WTC11 (cell line): ENCODE results near the gene ETF1.

Experiments
- ATF1 ChIP-seq: sonication (generic); formaldehyde crosslinking; IDR thresholded peaks from 2 replicates; pipeline ENCODE4 v1.8.1; 2023; ENCODE audit warnings: mild to moderate bottlenecking, moderate library complexity, missing genetic modification reagents
- CREB1 ChIP-seq: sonication (generic); formaldehyde crosslinking; IDR thresholded peaks from 2 replicates; pipeline ENCODE4 v1.8.0; 2023; ENCODE audit warnings: mild to moderate bottlenecking, missing genetic modification reagents
- E2F5 ChIP-seq: sonication (generic); formaldehyde crosslinking; IDR thresholded peaks from 2 replicates; pipeline ENCODE4 v1.8.1; 2022; ENCODE audit warnings: mild to moderate bottlenecking, moderate library complexity, missing genetic modification reagents
- ESRRA ChIP-seq: sonication (generic); formaldehyde crosslinking; IDR thresholded peaks from 2 replicates; pipeline ENCODE4 v1.8.1; 2022; ENCODE audit warnings: mild to moderate bottlenecking, missing genetic modification reagents, borderline replicate concordance
- FOXP1 ChIP-seq: sonication (generic); formaldehyde crosslinking; IDR thresholded peaks from 2 replicates; pipeline ENCODE4 v1.8.0; 2022; ENCODE audit warnings: missing genetic modification reagents, mild to moderate bottlenecking, moderate library complexity, borderline replicate concordance
- MXD4 ChIP-seq: fragments of 250-450 bp; sonication (Bioruptor Pico); IDR thresholded peaks from 2 replicates; pipeline ENCODE4 v1.8.0; 2021; ENCODE audit warnings: mild to moderate bottlenecking, moderate library complexity, borderline replicate concordance
- PRDM15 ChIP-seq: sonication (generic); formaldehyde crosslinking; IDR thresholded peaks from 2 replicates; pipeline ENCODE4 v1.8.0; 2022; ENCODE audit warnings: missing genetic modification reagents
- SP1 ChIP-seq: sonication (generic); formaldehyde crosslinking; conservative IDR thresholded peaks from 2 replicates; pipeline ENCODE4 v1.8.1; 2022; ENCODE audit warnings: missing genetic modification reagents
- ZBTB21 ChIP-seq: sonication (generic); formaldehyde crosslinking; IDR thresholded peaks from 2 replicates; pipeline ENCODE4 v1.8.1; 2023; ENCODE audit warnings: mild to moderate bottlenecking, missing genetic modification reagents, borderline replicate concordance
- ZNF138 ChIP-seq: sonication (generic); formaldehyde crosslinking; conservative IDR thresholded peaks from 2 replicates; pipeline ENCODE4 v1.8.1; 2022; ENCODE audit warnings: mild to moderate bottlenecking, moderate library complexity, missing genetic modification reagents
- TF ChIP-seq, protein P1 (sequence below): fragments of 200-600 bp; IDR thresholded peaks from 2 replicates; pipeline ENCODE4 v1.8.0; 2022; ENCODE audit warnings: antibody characterized with exemption
- TF ChIP-seq, protein P2 (sequence below): sonication (generic); formaldehyde crosslinking; IDR thresholded peaks from 2 replicates; pipeline ENCODE4 v1.8.1; 2023; ENCODE audit warnings: mild to moderate bottlenecking, missing genetic modification reagents
- TF ChIP-seq, protein P3 (sequence below): sonication (generic); formaldehyde crosslinking; IDR thresholded peaks from 2 replicates; pipeline ENCODE4 v1.8.1; 2023; ENCODE audit warnings: mild to moderate bottlenecking, moderate library complexity, missing genetic modification reagents
- TF ChIP-seq, protein P4 (sequence below): sonication (generic); formaldehyde crosslinking; IDR thresholded peaks from 2 replicates; pipeline ENCODE4 v1.8.1; 2022; ENCODE audit warnings: low read depth, missing genetic modification reagents, borderline replicate concordance

DNA sequence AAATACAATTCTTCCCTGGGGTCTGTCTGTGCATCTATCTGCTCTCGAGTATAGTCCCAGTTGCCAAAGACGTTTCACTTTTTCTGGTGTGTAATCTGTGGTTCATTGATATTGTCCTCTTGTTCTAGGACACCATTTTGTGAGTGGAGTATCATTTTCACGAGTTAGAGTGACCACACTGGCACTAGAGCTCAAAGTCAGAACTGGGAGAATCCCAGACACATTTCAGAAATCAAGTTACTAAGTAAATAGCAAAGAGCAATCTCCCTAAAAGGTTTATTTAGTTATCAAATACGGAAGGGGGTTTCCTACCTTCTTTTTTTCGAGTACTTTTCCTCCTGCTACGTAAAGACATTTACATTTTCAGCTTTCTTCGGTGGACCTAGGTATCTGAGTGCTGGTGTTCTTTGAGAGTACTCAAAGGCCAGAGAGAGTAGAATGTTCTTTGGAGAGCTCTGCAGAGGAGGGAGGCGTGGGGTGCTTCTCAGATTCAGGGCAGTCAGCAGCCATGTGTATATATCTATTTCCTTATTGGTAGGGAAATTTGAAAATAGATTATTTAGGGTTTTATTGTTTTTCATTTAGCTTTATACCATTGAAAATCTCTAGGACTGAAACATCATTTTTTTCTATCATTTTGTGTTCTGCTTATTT, 41.1 kb upstream of the ETF1 start:
- TF ChIP-seq, protein P1, sequence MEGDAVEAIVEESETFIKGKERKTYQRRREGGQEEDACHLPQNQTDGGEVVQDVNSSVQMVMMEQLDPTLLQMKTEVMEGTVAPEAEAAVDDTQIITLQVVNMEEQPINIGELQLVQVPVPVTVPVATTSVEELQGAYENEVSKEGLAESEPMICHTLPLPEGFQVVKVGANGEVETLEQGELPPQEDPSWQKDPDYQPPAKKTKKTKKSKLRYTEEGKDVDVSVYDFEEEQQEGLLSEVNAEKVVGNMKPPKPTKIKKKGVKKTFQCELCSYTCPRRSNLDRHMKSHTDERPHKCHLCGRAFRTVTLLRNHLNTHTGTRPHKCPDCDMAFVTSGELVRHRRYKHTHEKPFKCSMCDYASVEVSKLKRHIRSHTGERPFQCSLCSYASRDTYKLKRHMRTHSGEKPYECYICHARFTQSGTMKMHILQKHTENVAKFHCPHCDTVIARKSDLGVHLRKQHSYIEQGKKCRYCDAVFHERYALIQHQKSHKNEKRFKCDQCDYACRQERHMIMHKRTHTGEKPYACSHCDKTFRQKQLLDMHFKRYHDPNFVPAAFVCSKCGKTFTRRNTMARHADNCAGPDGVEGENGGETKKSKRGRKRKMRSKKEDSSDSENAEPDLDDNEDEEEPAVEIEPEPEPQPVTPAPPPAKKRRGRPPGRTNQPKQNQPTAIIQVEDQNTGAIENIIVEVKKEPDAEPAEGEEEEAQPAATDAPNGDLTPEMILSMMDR, result no peak
- TF ChIP-seq ZBTB21, result no peak
- TF ChIP-seq PRDM15, result no peak
- TF ChIP-seq, protein P2, sequence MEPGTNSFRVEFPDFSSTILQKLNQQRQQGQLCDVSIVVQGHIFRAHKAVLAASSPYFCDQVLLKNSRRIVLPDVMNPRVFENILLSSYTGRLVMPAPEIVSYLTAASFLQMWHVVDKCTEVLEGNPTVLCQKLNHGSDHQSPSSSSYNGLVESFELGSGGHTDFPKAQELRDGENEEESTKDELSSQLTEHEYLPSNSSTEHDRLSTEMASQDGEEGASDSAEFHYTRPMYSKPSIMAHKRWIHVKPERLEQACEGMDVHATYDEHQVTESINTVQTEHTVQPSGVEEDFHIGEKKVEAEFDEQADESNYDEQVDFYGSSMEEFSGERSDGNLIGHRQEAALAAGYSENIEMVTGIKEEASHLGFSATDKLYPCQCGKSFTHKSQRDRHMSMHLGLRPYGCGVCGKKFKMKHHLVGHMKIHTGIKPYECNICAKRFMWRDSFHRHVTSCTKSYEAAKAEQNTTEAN (CRISPR knock-in tag), result no peak
- TF ChIP-seq ZNF138 (CRISPR knock-in tag), result no peak
- TF ChIP-seq SP1 (CRISPR knock-in tag), result no peak
- no peak for TF ChIP-seq E2F5 (CRISPR knock-in tag)
- TF ChIP-seq ATF1 (CRISPR knock-in tag), result no peak
- TF ChIP-seq, protein P3, sequence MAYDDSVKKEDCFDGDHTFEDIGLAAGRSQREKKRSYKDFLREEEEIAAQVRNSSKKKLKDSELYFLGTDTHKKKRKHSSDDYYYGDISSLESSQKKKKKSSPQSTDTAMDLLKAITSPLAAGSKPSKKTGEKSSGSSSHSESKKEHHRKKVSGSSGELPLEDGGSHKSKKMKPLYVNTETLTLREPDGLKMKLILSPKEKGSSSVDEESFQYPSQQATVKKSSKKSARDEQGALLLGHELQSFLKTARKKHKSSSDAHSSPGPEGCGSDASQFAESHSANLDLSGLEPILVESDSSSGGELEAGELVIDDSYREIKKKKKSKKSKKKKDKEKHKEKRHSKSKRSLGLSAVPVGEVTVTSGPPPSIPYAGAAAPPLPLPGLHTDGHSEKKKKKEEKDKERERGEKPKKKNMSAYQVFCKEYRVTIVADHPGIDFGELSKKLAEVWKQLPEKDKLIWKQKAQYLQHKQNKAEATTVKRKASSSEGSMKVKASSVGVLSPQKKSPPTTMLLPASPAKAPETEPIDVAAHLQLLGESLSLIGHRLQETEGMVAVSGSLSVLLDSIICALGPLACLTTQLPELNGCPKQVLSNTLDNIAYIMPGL, result no peak
- no peak for TF ChIP-seq CREB1 (CRISPR knock-in tag)
- TF ChIP-seq, protein P4, sequence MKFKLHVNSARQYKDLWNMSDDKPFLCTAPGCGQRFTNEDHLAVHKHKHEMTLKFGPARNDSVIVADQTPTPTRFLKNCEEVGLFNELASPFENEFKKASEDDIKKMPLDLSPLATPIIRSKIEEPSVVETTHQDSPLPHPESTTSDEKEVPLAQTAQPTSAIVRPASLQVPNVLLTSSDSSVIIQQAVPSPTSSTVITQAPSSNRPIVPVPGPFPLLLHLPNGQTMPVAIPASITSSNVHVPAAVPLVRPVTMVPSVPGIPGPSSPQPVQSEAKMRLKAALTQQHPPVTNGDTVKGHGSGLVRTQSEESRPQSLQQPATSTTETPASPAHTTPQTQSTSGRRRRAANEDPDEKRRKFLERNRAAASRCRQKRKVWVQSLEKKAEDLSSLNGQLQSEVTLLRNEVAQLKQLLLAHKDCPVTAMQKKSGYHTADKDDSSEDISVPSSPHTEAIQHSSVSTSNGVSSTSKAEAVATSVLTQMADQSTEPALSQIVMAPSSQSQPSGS (CRISPR knock-in tag), result no peak
- no peak for TF ChIP-seq MXD4 (CRISPR knock-in tag)
- TF ChIP-seq ESRRA, result no peak
- no peak for TF ChIP-seq FOXP1 (CRISPR knock-in tag)
